B cell (primary cell): ENCODE data around the gene LARGE1.

Experiments used
- CTCF ChIP-seq: fragments of 200-600 bp; IDR thresholded peaks from one replicate; pipeline ENCODE4 v1.8.0; 2022; ENCODE audit warnings: antibody characterized with exemption, mild to moderate bottlenecking
- EZH2 ChIP-seq: IDR thresholded peaks from 2 replicates; pipeline ENCODE4 v1.6.1; 2012; ENCODE audit warnings: borderline replicate concordance, low read depth, mild to moderate bottlenecking, moderate library complexity, low read length; ENCODE audit not compliant: insufficient read depth, poor library complexity, severe bottlenecking

GRCh38 chr22:33831651-33832050 is 88.6 kb downstream of the LARGE1 start:
- TF ChIP-seq CTCF: no peak
- no peak for TF ChIP-seq EZH2
